NCI-H82 treated with DMSO at 0.1 percent for 48 hours (cell line): ENCODE results near the gene ERC1.
A peak's percentile ranks its signal among the peaks of the same experiment; 100 is the strongest.
"Not testable (repeated sequence)": the region's sequence is repeated elsewhere in the genome, so short reads cannot be mapped to it uniquely, and the experiment has no call there.

Source experiments
- DNase-seq: peaks from one replicate; lab custom pipeline; 2025; ENCODE audit not compliant: unreplicated experiment; lab: John Stamatoyannopoulos, UW

Gene ERC1

DNA sequence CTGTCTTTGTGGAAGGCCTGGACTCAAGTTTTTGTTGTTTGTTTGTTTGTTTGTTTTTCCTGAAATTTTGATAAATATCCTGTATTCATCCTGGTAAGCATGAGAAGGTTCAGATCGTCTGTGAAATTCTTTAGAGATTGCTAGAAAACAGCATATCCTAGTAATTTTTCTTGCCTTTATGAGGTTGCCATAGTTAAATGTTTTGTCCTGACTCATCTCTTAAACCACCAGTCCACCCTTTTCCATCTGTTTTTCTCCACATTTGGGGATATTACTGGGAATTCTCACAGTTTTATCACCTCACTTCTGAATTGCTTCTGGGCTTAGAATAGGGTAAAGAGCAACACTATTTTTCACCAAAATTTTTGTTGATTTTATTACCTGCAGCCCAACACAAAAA lies 355.1 kb downstream of the ERC1 start:
- DNase-seq: no peak

DNA sequence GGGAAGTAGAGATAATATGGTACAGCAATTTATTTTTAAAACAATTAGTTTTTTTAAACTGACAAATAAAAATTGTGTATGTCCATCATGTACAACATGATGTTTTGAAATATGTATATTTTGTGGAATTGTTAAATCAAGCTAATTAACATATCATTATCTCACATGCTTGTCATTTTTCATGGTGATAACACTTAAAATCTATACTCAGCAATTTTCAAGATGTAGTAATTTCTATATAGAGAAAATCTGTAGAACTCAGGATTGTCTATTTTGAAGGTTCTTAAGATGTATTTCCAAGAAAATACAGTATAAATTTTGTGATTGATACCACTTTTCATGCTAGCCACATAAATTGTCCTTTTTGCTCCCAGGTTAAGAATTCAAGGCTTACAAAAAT lies 356.3 kb downstream of the ERC1 start:
- no peak for DNase-seq

GRCh38 chr12:1348606-1349005 lies 357.6 kb downstream of the ERC1 start:
- DNase-seq: no peak

- no peak for DNase-seq
Observed at GRCh38 chr12:1350055-1350933, 359.3 kb downstream of the ERC1 start.

DNA sequence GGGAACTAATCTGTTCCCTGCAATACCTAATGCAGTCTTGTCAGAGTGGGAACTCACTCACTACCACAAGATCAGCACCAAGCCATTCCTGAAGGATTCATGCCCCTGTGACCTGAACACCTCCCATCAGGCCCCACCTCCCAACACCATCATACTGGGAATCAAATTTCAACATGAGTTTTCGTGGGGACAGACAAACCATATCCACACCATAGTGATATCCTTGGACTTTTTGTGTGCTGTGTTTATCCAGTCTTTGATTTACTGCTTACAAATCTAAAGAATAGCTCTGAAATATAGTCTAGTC lies 359.9 kb downstream of the ERC1 start:
- DNase-seq: no peak

DNA sequence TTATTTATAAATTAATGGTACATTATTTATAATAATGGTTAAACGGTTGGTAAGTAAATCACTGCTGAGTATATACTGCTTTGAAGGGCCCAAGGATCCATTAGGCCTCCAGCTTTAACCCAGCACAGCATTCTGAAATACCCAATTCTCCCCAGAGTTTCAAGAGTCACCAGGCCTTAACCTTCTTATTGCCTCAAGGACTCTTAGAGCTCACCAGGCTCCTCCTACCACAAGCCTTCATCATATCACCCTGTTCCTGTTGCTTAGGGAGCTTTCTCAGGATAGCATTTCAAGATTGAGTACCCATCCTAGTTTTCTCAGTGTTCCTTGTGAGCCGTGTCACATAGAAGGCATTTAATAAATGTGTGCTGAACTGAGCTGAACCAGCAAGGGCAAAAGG lies 360.9 kb downstream of the ERC1 start:
- DNase-seq: no peak

DNA sequence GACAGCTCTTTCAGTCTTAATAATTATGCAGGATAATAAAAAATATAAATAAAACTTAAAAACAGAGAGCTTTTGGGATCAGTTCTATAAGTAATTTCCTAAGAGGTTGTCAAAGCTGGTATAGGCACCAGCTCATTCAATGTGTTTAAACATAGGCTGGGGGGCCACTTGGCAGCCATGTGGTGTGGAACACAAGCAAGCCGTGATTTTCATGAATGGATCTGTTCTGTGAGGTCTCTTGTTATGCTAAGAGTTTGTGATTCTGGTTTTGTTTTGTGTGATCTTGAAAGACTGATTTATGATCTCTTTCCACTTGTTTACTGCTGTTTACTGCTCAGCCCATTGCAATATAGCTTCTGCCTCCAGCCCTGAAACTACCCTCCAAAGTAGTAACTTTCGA lies 362.4 kb downstream of the ERC1 start:
- DNase-seq: no peak

GRCh38 chr12:1355396-1355795 lies 364.4 kb downstream of the ERC1 start:
- no peak for DNase-seq

GRCh38 chr12:1355871-1356270 lies 364.8 kb downstream of the ERC1 start:
- not testable (repeated sequence) for DNase-seq

- no peak for DNase-seq
Observed at GRCh38 chr12:1356285-1356684, 365.3 kb downstream of the ERC1 start.

DNA sequence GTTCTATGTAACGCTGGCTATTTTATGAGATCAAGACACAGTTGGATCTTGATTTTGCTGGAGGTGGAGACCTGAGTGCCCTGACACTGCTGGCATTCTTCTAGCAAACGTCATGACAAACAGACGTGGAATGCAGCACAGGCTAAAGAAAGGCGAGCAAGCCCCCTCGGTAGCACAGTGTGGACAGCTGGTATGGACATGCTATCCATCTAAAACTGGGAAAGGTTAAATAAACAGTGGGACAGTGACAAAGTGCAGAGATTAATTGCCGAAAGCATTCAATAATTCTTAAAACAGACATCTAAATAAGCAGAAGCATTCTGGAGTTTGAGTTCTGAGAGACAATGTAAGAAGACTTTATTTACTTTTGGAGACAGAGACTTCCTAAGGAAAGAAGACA lies 366.1 kb downstream of the ERC1 start:
- no peak for DNase-seq

DNA sequence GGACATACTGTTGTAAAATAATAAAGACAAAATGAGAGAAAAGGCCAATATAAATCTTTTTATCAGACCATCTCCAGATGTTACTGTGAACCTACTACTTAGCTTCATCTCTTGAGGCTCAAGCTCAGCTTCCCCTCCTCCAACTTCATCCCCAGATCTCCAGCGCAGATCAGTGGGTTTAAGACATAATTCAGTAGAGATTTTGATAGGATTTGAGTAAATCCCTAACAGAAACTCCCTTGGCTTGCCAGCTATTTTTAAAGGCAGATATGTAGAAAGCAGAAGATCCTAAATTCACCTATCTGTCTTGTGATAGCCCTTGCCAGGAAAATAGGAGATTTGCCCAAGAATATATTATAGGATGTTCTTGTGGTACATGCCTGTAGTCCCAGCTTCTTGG lies 366.7 kb downstream of the ERC1 start:
- DNase-seq: peak; percentile 62

- DNase-seq: no peak
Observed at GRCh38 chr12:1360441-1361210, 369.6 kb downstream of the ERC1 start.

DNA sequence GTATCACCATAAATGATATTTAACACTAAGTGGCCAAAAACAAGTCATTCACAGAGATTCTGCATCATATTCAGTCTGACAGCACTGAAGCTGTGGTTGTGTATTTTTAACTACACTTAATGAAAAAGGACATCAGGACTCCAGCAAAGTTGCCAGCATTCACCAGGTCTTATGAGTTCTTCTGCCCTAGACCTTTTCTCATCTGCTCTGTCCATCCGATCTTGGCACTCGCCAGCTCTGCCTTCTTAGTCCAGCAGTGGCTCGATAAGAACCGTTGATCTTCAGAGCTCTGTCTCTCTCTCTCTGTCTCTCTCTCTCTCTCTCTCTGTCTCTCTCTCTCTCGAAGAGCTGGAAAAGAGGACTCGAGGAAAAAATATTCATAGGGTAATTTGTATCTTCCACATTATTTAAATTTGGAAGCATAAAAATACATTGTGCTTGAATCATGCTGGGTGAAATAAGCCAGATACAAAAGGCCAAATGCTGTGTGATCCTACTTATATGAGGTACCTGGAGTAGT lies 371.2 kb downstream of the ERC1 start:
- DNase-seq: no peak

GRCh38 chr12:1365703-1366102 lies 374.7 kb downstream of the ERC1 start:
- DNase-seq: no peak

- peak; percentile 67 for DNase-seq
Observed at GRCh38 chr12:1367331-1368291, 376.6 kb downstream of the ERC1 start.

GRCh38 chr12:1369460-1369859 lies 378.4 kb downstream of the ERC1 start:
- DNase-seq: peak; percentile 36

GRCh38 chr12:1369938-1370500 lies 379.0 kb downstream of the ERC1 start:
- no peak for DNase-seq

GRCh38 chr12:1373901-1374735 lies 383.1 kb downstream of the ERC1 start:
- DNase-seq: no peak

DNA sequence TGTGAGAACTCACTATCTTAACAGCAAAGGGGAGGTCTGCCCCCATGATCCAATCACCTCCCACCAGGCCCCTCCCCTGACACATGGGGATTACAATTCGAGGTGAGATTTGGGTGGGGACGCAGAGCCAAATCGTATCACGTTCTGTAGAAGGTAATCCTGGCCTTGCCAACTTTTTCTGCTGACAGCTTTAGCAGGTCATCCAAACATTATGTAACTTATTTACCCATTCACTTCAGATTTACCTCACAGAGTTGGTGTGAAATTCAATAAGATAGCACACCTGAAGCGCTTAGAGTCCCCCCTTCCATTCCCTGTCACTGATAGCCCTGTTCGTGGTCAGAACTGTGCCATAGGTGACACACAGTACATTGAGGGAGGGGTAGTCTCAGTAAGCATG lies 384.3 kb downstream of the ERC1 start:
- DNase-seq: no peak
